CD14-positive monocyte (primary cell): ENCODE data around the gene CCNL2. TPM values are rescaled to one million over a fixed set of nuclear protein-coding genes. Genes with fewer than 3 reads are reported as not detected.
A peak's percentile ranks its signal among the peaks of the same experiment; 100 is the strongest.

ENCODE experiments used
- DNase-seq, 3 donors: peaks; one replicate each; pipeline ENCODE4 v3.0.0-alpha.2; 2011 to 2022
- H2AFZ ChIP-seq: 2 replicates; pipeline ENCODE4 v1.6.0; 2012; ENCODE audit warnings: mild to moderate bottlenecking, low read depth, low read length, inconsistent platforms; ENCODE audit not compliant: insufficient read depth, poor library complexity, severe bottlenecking
- H3K27ac ChIP-seq, 2 donors: 1 replicate in 1 of 2; 2 replicates in 1 of 2; pipeline ENCODE4 v1.5.1; 2012 to 2013; ENCODE audit warnings: low read length in 2 of 2, control low read depth in 1 of 2, inconsistent platforms in 1 of 2, low read depth in 1 of 2, mild to moderate bottlenecking in 1 of 2
- H3K27me3 ChIP-seq, 2 donors: one replicate each; pipeline versions ENCODE4 v1.6.0 to v1.6.1; 2011 to 2013; ENCODE audit warnings: low read length in 2 of 2; ENCODE audit not compliant: control insufficient read depth in 2 of 2, insufficient read depth in 2 of 2
- H3K36me3 ChIP-seq, 2 donors: replicated peaks in 1 of 2; 1 replicate in 1 of 2; 2 replicates in 1 of 2; pipeline versions ENCODE4 v1.5.1 to v1.6.1; 2012 to 2013; ENCODE audit warnings: low read length in 2 of 2, control low read depth in 1 of 2, inconsistent platforms in 1 of 2, mild to moderate bottlenecking in 1 of 2; ENCODE audit not compliant: insufficient read depth in 2 of 2, control insufficient read depth in 1 of 2
- H3K4me1 ChIP-seq, 2 donors: 1 replicate in 1 of 2; 2 replicates in 1 of 2; pipeline versions ENCODE4 v1.5.1 to v1.6.1; 2012 to 2013; ENCODE audit warnings: low read length in 2 of 2, control low read depth in 1 of 2, inconsistent platforms in 1 of 2, mild to moderate bottlenecking in 1 of 2, moderate library complexity in 1 of 2; ENCODE audit not compliant: insufficient read depth in 2 of 2, control insufficient read depth in 1 of 2
- H3K4me2 ChIP-seq: replicated peaks from 2 replicates; pipeline ENCODE3; 2012; ENCODE audit warnings: low read length, moderate library complexity, mild to moderate bottlenecking; ENCODE audit not compliant: poor library complexity, severe bottlenecking; ENCODE audit errors: extremely low read depth
- H3K4me3 ChIP-seq, 3 experiments: fragments of 200-600 bp in 1 of 3; sonication (generic) in 1 of 3; replicated peaks in 1 of 3; 1 replicate in 2 of 3; 2 replicates in 1 of 3; pipeline ENCODE4 v1.5.1; 2011 to 2013; ENCODE audit warnings: low read length in 3 of 3, mild to moderate bottlenecking in 3 of 3, control low read depth in 2 of 3, low read depth in 2 of 3, inconsistent platforms in 1 of 3, moderate library complexity in 1 of 3
- H3K79me2 ChIP-seq: 2 replicates; pipeline ENCODE4 v1.6.0; 2012; ENCODE audit warnings: mild to moderate bottlenecking, control low read depth, inconsistent platforms, low read length, moderate library complexity; ENCODE audit not compliant: insufficient read depth
- H3K9ac ChIP-seq: 2 replicates; pipeline ENCODE4 v1.6.0; 2017; ENCODE audit warnings: low read length, mild to moderate bottlenecking; ENCODE audit not compliant: insufficient read depth, poor library complexity, severe bottlenecking
- H3K9me3 ChIP-seq, 2 donors: replicated peaks in 1 of 2; 1 replicate in 1 of 2; 2 replicates in 1 of 2; pipeline versions ENCODE4 v1.5.1 to v1.6.1; 2012 to 2013; ENCODE audit warnings: low read length in 2 of 2, control low read depth in 1 of 2; ENCODE audit not compliant: control insufficient read depth in 1 of 2, insufficient read depth in 1 of 2
- H4K20me1 ChIP-seq: 2 replicates; pipeline ENCODE4 v1.6.0; 2012; ENCODE audit warnings: mild to moderate bottlenecking, low read length, control low read depth, moderate library complexity; ENCODE audit not compliant: insufficient read depth
- H3K27ac Mint-ChIP-seq, 7 donors: one replicate each; pipeline ENCODE4 v1.8.0; 2020; ENCODE audit warnings: mild to moderate bottlenecking in 7 of 7, mixed read lengths in 7 of 7, moderate library complexity in 6 of 7, inconsistent platforms in 2 of 7
- H3K27me3 Mint-ChIP-seq, 3 donors: one replicate each; pipeline ENCODE4 v1.8.0; 2021 to 2022; ENCODE audit warnings: low read depth in 3 of 3, mild to moderate bottlenecking in 3 of 3, mixed read lengths in 3 of 3, moderate library complexity in 3 of 3, inconsistent platforms in 1 of 3
- H3K36me3 Mint-ChIP-seq, 2 donors: one replicate each; pipeline ENCODE4 v1.8.0; 2020; ENCODE audit warnings: mixed read lengths in 2 of 2, inconsistent platforms in 1 of 2, mild to moderate bottlenecking in 1 of 2
- H3K4me1 Mint-ChIP-seq: one replicate; pipeline ENCODE4 v1.8.0; 2020; ENCODE audit warnings: mild to moderate bottlenecking, mixed read lengths
- H3K4me3 Mint-ChIP-seq, 2 donors: one replicate each; pipeline ENCODE4 v1.8.0; 2020; ENCODE audit warnings: mild to moderate bottlenecking in 2 of 2, mixed read lengths in 2 of 2, moderate library complexity in 1 of 2
- H3K9me3 Mint-ChIP-seq, 7 donors: one replicate each; pipeline ENCODE4 v1.8.0; 2020 to 2022; ENCODE audit warnings: mixed read lengths in 7 of 7, mild to moderate bottlenecking in 6 of 7, moderate library complexity in 6 of 7, inconsistent platforms in 2 of 7
- WGBS: methylation state at CpG from one replicate; pipeline ENCODE4 v1.1.5; 2013; ENCODE audit warnings: missing lambda C conversion rate; ENCODE audit not compliant: insufficient coverage; 5-methylcytosine and 5-hydroxymethylcytosine counted together
- intact Hi-C, 2 donors: fragments of 100-400 bp; cut with micrococcal nuclease; formaldehyde crosslinking; loops; one replicate each; pipeline versions ENCODE4 v1.15.0 to v1.15.1; 2023
- polyA plus RNA-seq, 3 donors: library from polyadenylated mRNA; depleted of rRNA in 1 of 3; unstranded in 2 of 3; stranded (reverse) in 1 of 3; fragments of 300-500 nt in 2 of 3; fragments of >200 nt in 1 of 3; fragmentation: Illumina TruSeq in 2 of 3; gene quantifications; 1 replicate in 2 of 3; 2 replicates in 1 of 3; pipeline ENCODE4 v1.2.3, GENCODE V29; 2012 to 2021
- TF ChIP-seq, protein P1 (sequence below): fragments of 200-600 bp; IDR thresholded peaks from one replicate; pipeline ENCODE4 v1.8.0; 2022; ENCODE audit warnings: antibody characterized with exemption, mild to moderate bottlenecking

The CCNL2 gene
- polyA plus RNA-seq, 3 donors = 8.6 to 178 (median 10.4) TPM

DNA sequence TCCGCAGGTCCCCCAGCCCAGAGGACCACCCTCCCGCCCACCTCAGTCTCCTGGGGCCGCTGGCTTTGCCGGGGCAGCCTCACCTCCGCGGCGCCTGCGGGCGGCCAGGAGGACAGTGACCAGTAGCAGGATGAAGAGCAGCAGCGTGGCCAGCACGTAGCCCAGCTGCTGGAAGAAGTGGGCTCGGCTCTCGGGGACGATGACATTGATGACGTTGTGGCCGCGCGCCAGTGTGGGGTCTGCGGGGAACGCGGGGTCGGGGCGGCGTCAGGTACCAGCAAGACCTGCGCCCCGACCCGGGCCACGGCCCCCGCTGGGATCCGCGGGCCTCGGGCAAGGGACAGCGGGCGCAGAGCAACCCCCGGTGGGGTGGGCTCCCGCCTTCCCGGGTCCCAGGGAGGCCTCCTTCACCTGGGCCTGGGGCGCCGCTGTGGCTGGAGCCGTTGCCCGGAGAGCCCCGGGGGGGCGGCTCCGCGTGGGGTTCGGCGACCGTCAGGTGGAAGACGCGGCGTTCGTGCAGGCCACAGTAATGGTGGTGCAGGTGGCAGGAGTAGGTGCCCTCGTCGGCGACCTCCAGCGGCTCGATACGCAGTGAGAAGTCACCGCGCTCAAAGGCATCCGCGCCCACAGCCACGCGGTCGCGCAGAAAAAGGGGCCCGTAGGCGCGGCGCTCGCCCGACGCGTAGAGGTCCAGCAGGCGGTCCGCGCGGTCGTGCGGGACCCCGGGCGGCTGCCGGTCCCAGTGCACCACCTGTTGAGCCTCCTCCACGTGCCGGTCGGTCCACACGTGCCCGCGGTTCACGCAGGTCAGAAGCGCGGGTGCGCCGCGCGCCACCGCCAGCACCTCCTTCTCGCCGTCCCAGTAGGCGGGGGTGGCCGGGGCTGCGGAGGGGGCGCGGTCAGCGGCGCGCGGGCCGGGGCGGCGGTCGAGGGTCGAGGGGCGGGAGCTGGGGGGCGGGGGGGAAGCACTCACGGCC, 44.6 kb downstream of the CCNL2 start:
- Mint-ChIP-seq H3K27me3 (peaks cover 54 to 83% (median 65%) of the 10 kb centered on the region in 3 donors), H3K36me3 (peaks cover 0 to 6% of the 10 kb centered on the region in 2 donors), H3K4me1 (peaks cover 4% of the 10 kb centered on the region), H3K27ac (peak overlapping the region in 1 of 7 donors; percentile 57), H3K9me3 (peaks cover 0 to 10% (median 5%) of the 10 kb centered on the region in 7 donors), H3K4me3 (peak overlapping the region; percentile 24 to 73)
- no peak overlapping the region for H3K4me3 ChIP-seq
- WGBS = 16% methylated on average over 106 of the region's 116 CpGs
- no peaks in the 10 kb centered on the region for H3K4me1 ChIP-seq
- no peak for DNase-seq
- no peak overlapping the region for H3K9ac ChIP-seq
- no peak overlapping the region for H3K27ac ChIP-seq
- TF ChIP-seq, protein P1, sequence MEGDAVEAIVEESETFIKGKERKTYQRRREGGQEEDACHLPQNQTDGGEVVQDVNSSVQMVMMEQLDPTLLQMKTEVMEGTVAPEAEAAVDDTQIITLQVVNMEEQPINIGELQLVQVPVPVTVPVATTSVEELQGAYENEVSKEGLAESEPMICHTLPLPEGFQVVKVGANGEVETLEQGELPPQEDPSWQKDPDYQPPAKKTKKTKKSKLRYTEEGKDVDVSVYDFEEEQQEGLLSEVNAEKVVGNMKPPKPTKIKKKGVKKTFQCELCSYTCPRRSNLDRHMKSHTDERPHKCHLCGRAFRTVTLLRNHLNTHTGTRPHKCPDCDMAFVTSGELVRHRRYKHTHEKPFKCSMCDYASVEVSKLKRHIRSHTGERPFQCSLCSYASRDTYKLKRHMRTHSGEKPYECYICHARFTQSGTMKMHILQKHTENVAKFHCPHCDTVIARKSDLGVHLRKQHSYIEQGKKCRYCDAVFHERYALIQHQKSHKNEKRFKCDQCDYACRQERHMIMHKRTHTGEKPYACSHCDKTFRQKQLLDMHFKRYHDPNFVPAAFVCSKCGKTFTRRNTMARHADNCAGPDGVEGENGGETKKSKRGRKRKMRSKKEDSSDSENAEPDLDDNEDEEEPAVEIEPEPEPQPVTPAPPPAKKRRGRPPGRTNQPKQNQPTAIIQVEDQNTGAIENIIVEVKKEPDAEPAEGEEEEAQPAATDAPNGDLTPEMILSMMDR = no peak
- no peak overlapping the region for H2AFZ ChIP-seq
- no peaks in the 10 kb centered on the region for H3K79me2 ChIP-seq
- no peaks in the 10 kb centered on the region for H3K9me3 ChIP-seq
- H3K4me2 ChIP-seq = peak overlapping the region; percentile 15
- intact Hi-C loops = no loop called here
- peaks cover 11 to 66% of the 10 kb centered on the region in 2 donors for H3K27me3 ChIP-seq
- H3K36me3 ChIP-seq = no peaks in the 10 kb centered on the region
- peaks cover 2% of the 10 kb centered on the region for H4K20me1 ChIP-seq

DNA sequence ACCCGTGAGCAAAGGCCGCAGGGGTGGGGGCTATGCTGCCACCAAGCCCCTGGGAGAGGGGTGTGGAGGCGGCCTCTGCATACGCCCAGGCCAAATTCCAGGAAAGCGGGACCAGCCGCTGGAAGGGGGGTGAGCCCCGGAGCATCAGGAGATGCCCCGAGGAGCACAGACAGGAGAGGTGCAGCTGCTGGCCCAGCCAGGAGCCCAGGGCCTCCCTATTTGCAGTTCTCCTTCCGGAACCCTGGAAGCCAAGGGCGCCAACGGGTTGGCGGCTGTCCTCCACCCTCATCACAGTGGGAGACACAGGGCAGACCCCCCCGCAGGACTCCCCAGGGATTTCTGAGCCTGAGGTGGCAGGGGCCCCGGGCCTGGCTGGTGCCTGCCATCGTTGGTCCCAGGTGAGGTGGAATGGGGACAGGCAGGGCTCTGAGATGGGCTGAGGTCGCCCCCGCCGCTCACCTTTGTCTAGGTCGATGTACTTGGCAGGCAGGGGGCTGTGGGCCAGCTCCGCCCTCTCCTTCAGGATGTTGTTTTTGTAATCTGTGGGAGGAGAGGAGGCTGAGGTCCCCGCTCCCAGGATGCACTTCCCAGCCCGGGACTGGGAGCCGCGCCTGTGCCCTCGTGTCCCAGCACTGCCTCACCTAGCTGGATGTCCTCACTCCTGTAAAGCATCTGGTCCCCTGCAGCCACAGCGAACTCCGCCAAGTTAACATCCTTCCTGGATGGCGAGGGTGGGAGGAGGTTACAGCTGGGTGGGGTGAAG, 45.6 kb downstream of the CCNL2 start:
- Histone ChIP-seq H3K79me2 (no peaks in the 10 kb centered on the region), H3K27me3 (peaks cover 11 to 56% of the 10 kb centered on the region in 2 donors)
- H3K27ac Mint-ChIP-seq = no peak overlapping the region

More for the DNA sequence above, 45.6 kb downstream of the CCNL2 start:
- Mint-ChIP-seq H3K9me3 (peaks cover 0 to 10% (median 5%) of the 10 kb centered on the region in 7 donors), H3K27me3 (peaks cover 46 to 73% (median 56%) of the 10 kb centered on the region in 3 donors), H3K4me3 (peak overlapping the region in 1 of 2 donors; percentile 73), H3K4me1 (peaks cover 4% of the 10 kb centered on the region), H3K36me3 (peaks cover 0 to 6% of the 10 kb centered on the region in 2 donors)
- H4K20me1 ChIP-seq = peaks cover 2% of the 10 kb centered on the region
- H3K27ac ChIP-seq = no peak overlapping the region
- 26% methylated on average over 14 of the region's 28 CpGs for WGBS
- H3K9me3 ChIP-seq = no peaks in the 10 kb centered on the region
- no peak overlapping the region for H3K4me3 ChIP-seq
- no peak overlapping the region for H3K4me2 ChIP-seq
- H3K36me3 ChIP-seq = no peaks in the 10 kb centered on the region
- H3K9ac ChIP-seq = no peak overlapping the region
- TF ChIP-seq, protein P1 = no peak
- no peak for DNase-seq
- intact Hi-C loops = no loop called here
- no peak overlapping the region for H2AFZ ChIP-seq
- peaks cover 0 to 2% of the 10 kb centered on the region in 2 donors for H3K4me1 ChIP-seq
